ENCODE results near the gene AKNA. TPM values are rescaled to one million over a fixed set of nuclear protein-coding genes. Genes with fewer than 3 reads are reported as not detected.

The AKNA gene, protein sequence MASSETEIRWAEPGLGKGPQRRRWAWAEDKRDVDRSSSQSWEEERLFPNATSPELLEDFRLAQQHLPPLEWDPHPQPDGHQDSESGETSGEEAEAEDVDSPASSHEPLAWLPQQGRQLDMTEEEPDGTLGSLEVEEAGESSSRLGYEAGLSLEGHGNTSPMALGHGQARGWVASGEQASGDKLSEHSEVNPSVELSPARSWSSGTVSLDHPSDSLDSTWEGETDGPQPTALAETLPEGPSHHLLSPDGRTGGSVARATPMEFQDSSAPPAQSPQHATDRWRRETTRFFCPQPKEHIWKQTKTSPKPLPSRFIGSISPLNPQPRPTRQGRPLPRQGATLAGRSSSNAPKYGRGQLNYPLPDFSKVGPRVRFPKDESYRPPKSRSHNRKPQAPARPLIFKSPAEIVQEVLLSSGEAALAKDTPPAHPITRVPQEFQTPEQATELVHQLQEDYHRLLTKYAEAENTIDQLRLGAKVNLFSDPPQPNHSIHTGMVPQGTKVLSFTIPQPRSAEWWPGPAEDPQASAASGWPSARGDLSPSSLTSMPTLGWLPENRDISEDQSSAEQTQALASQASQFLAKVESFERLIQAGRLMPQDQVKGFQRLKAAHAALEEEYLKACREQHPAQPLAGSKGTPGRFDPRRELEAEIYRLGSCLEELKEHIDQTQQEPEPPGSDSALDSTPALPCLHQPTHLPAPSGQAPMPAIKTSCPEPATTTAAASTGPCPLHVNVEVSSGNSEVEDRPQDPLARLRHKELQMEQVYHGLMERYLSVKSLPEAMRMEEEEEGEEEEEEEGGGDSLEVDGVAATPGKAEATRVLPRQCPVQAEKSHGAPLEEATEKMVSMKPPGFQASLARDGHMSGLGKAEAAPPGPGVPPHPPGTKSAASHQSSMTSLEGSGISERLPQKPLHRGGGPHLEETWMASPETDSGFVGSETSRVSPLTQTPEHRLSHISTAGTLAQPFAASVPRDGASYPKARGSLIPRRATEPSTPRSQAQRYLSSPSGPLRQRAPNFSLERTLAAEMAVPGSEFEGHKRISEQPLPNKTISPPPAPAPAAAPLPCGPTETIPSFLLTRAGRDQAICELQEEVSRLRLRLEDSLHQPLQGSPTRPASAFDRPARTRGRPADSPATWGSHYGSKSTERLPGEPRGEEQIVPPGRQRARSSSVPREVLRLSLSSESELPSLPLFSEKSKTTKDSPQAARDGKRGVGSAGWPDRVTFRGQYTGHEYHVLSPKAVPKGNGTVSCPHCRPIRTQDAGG (N-terminal part only)
- 8.4 TPM for total RNA-seq
- polyA plus RNA-seq (ENCODE audit: insufficient read depth in 1 of 8, insufficient read length in 8 of 8, low replicate concordance in 1 of 8): 10 to 100 TPM in 5 of 8 donors, 1 to 10 TPM in 3; 7.0 to 14.6 (median 10.2) TPM
- long read RNA-seq, donor 1: 0 reads
- long read RNA-seq, donor 2: 0 reads
- long read RNA-seq, donor 3: 0 reads
- long read RNA-seq, donor 4: 0 reads
- long read RNA-seq, donor 5, full-length matches to known transcripts: 3 of 3 reads
- long read RNA-seq, donor 5, partial matches to known transcripts: 0 of 3 reads
- long read RNA-seq, donor 5, other reads (novel, unspliced or antisense): 0 of 3 reads
- long read RNA-seq, donor 6: 0 reads
- long read RNA-seq, donor 7: 0 reads
- long read RNA-seq, donor 8: 0 reads
- long read RNA-seq, donor 9: 0 reads
- long read RNA-seq, donor 10: 0 reads
- long read RNA-seq, donor 11: 0 reads

DNA sequence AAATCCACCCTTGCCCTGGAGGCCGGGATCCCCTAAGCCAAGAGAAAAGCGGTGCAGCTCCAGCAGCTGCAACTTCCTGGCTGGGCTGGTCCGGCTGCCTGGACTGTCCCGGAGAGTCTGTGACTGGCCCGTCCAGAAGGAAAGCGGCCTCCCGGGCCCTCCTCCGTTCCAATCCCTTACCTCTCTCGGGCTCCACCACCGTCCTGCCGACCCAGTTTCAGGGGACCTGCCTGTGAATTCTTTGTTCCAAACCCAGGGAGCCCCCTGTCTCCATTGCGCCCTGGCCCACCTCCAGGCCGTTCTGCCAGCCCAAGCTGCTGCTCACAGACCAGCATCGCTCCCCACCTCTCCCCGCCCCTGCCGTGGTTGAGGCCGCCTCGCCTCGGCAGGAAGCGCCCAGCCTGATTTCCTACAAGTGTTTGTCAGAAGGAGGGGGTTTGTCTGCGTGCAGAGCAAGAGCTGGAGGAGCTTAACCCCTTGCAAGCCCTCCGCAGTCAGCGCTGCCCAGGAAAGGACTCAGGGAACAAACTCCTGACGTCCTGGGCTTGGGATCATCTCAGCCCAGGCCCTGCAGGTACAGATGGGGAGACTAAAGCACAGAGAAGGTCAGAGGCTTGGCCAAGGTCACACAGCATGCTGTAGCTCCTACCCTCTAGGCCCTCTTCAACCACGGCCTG, at the start of gene AKNA:
Gene AKNA, minus strand, starts transcription at position 303 of the 677 bp plus-strand sequence. CDS start 6,649 bp downstream, outside the sequence.
- Histone ChIP-seq H3K27me3 (ENCODE audit: control insufficient read depth, insufficient read depth, low read length) (no peaks in the 10 kb centered on the region), H3K4me3 (ENCODE audit: low read length) (peak within 1 kb of the TSS; percentile 69), H3K4me1 (ENCODE audit: control insufficient read depth, insufficient read depth, low read length) (peaks cover 70% of the 10 kb centered on the region), H3K36me3 (ENCODE audit: control insufficient read depth, insufficient read depth, low read length) (peaks cover 1% of the 10 kb centered on the region), H3K27ac (ENCODE audit: low read length) (peak within 1 kb of the TSS; percentile 98), H3K9me3 (replicated peaks; ENCODE audit: control insufficient read depth, low read depth, low read length) (no peaks in the 10 kb centered on the region)
- WGBS (ENCODE audit: insufficient coverage): under 1% methylated on average over 18 of the region's 25 CpGs
- DNase-seq: peak; percentile 94

DNA sequence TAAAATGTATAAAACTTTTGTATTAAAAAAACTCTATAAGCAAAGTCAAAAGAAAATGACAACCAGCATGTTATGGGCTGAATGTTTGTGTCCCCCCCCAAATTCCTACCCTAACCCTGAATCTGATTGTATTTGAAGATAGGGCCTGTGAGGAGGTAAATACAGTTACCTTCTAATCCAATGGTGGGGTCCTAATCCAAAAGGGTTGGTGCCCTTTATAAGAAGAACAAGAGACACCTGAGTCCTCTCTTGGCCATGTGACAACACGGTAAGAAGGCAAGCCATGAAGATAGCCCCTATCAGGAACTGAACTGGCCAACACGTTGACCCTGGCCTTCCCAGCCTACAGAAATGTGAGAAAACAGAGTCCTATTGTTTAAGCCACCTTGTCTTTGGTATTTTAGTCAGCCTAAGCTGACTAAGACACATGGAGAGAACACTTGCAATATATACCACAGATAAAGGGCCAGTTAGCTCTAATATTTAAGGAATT, 49.7 kb upstream of the AKNA start:
- H3K4me3 ChIP-seq (ENCODE audit: low read length): no peak overlapping the region
- no peaks in the 10 kb centered on the region for H3K9me3 ChIP-seq (replicated peaks; ENCODE audit: control insufficient read depth, low read depth, low read length)
- no peaks in the 10 kb centered on the region for H3K4me1 ChIP-seq (ENCODE audit: control insufficient read depth, insufficient read depth, low read length)
- no peaks in the 10 kb centered on the region for H3K36me3 ChIP-seq (ENCODE audit: control insufficient read depth, insufficient read depth, low read length)
- WGBS (ENCODE audit: insufficient coverage): 65% methylated on average over 2 of the region's 2 CpGs
- no peak overlapping the region for H3K27ac ChIP-seq (ENCODE audit: low read length)
- DNase-seq: no peak
- H3K27me3 ChIP-seq (ENCODE audit: control insufficient read depth, insufficient read depth, low read length): no peaks in the 10 kb centered on the region

DNA sequence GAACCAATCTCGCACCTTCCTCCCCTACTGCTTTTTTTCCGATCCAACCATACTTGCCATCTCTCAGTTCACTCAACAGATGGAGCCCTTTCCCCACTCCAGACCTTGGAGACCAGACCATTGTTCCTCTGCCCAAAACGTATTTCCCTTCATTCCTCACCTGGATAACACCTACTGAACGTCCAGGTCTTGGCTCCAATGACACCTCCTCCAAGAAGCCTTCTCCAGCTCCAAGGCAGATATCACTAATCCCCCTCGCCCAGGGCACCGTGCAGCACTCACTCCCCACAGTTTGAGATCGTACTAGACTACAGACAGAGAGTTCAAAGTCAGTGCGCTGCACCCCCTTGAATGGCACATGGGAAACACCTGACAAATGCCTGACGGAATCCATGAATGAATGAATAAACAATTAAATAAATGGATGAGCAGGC, 47.1 kb upstream of the AKNA start:
- no peaks in the 10 kb centered on the region for H3K9me3 ChIP-seq (replicated peaks; ENCODE audit: control insufficient read depth, low read depth, low read length)
- no peaks in the 10 kb centered on the region for H3K36me3 ChIP-seq (ENCODE audit: control insufficient read depth, insufficient read depth, low read length)
- no peaks in the 10 kb centered on the region for H3K4me1 ChIP-seq (ENCODE audit: control insufficient read depth, insufficient read depth, low read length)
- H3K27ac ChIP-seq (ENCODE audit: low read length): no peak overlapping the region
- DNase-seq: peak; percentile 43
- no peak overlapping the region for H3K4me3 ChIP-seq (ENCODE audit: low read length)
- WGBS (ENCODE audit: insufficient coverage): 25% methylated on average over 5 of the region's 9 CpGs
- H3K27me3 ChIP-seq (ENCODE audit: control insufficient read depth, insufficient read depth, low read length): no peaks in the 10 kb centered on the region

DNA sequence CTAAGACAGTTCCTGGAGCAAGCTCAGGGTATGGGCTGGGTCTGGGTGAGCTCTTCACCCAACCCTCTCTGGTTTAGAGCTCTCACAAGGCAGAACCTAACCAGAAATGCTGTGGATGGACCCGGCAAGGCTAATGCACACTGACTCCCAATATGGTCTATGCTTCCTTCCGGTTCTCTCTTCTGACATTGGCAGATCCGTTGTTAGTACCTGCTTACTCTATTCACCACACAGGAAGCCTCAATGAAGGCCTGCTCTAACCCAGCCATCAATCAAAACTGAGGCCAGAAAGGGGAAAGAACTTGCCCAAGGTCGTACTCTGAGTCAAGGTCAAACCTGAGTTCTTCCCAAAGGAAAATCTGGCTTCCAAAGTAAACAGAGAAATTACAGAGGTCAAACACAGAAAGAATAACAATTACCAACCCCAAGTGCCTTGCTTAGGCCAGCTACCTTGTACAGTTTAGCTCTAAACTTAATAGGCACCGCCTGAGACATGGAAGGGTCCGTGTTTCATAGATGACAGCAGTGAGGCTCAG, 46.0 kb upstream of the AKNA start:
- no peak overlapping the region for H3K27ac ChIP-seq (ENCODE audit: low read length)
- H3K36me3 ChIP-seq (ENCODE audit: control insufficient read depth, insufficient read depth, low read length): no peaks in the 10 kb centered on the region
- no peak overlapping the region for H3K4me3 ChIP-seq (ENCODE audit: low read length)
- no peaks in the 10 kb centered on the region for H3K27me3 ChIP-seq (ENCODE audit: control insufficient read depth, insufficient read depth, low read length)
- no peaks in the 10 kb centered on the region for H3K9me3 ChIP-seq (replicated peaks; ENCODE audit: control insufficient read depth, low read depth, low read length)
- 83% methylated on average over 4 of the region's 6 CpGs for WGBS (ENCODE audit: insufficient coverage)
- no peak for DNase-seq
- H3K4me1 ChIP-seq (ENCODE audit: control insufficient read depth, insufficient read depth, low read length): no peaks in the 10 kb centered on the region

DNA sequence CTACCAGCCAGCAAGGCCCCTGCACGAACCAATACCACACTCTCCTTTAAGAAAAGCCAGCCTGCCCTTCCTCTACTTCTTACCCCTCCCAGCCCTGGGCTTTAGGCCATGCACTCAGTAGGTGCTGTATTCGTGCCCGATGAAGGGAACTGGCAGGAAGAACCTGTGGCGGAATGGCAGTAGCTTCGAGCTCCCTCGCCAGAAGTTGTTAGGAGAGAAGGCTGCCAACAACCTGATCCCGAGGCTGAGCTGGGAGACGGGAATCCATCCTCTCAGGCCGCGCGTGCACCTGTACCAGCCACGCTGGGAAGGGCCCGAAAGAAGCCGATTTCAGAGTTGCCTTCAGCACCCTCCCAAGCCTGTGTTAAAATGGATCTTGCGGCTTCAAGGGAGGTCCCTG, 45.3 kb upstream of the AKNA start:
- H3K36me3 ChIP-seq (ENCODE audit: control insufficient read depth, insufficient read depth, low read length): no peaks in the 10 kb centered on the region
- DNase-seq: no peak
- no peak overlapping the region for H3K4me3 ChIP-seq (ENCODE audit: low read length)
- peaks cover 2% of the 10 kb centered on the region for H3K4me1 ChIP-seq (ENCODE audit: control insufficient read depth, insufficient read depth, low read length)
- H3K9me3 ChIP-seq (replicated peaks; ENCODE audit: control insufficient read depth, low read depth, low read length): no peaks in the 10 kb centered on the region
- H3K27ac ChIP-seq (ENCODE audit: low read length): no peak overlapping the region
- 68% methylated on average over 7 of the region's 15 CpGs for whole genome bisulfite sequencing (ENCODE audit: insufficient coverage)
- no peaks in the 10 kb centered on the region for H3K27me3 ChIP-seq (ENCODE audit: control insufficient read depth, insufficient read depth, low read length)

DNA sequence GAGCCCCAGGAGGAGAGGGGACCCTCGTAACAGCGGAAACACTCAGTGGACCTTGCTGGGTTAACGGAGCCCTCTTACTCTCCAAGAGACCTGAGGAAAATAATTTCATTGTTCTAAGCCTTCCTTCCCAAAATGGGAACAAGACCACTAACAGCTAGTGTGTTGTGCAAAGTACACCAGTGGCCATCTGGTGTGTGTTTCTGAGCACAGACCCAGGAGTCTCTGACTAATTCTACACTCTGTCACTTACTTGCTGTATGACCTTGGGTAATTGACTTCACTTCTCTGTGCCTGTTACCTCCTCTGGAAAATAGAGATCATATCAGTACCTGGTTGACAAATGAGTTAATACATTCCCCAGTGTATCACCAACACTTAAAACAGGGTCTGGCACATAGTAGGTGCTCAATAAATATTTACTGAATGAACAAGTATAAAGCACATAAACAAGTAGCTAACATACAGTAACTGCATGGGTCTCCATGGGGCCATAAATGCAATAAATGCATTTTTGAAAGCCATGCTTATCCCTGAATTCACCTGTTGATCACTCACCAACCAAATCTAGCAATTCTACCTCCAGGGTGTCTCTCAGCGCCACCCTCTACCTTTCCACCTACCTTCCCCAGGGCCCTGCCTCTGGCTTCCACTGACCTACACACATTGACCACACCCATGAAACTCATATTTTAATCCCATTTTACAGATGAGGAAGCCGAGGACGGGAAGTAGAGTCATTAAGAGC, 44.7 kb upstream of the AKNA start:
- Histone ChIP-seq H3K9me3 (replicated peaks; ENCODE audit: control insufficient read depth, low read depth, low read length) (no peaks in the 10 kb centered on the region), H3K4me1 (ENCODE audit: control insufficient read depth, insufficient read depth, low read length) (peaks cover 2% of the 10 kb centered on the region), H3K27ac (ENCODE audit: low read length) (no peak overlapping the region), H3K4me3 (ENCODE audit: low read length) (no peak overlapping the region), H3K27me3 (ENCODE audit: control insufficient read depth, insufficient read depth, low read length) (no peaks in the 10 kb centered on the region), H3K36me3 (ENCODE audit: control insufficient read depth, insufficient read depth, low read length) (no peaks in the 10 kb centered on the region)
- DNase-seq: no peak
- WGBS (ENCODE audit: insufficient coverage): 61% methylated on average over 3 of the region's 6 CpGs

DNA sequence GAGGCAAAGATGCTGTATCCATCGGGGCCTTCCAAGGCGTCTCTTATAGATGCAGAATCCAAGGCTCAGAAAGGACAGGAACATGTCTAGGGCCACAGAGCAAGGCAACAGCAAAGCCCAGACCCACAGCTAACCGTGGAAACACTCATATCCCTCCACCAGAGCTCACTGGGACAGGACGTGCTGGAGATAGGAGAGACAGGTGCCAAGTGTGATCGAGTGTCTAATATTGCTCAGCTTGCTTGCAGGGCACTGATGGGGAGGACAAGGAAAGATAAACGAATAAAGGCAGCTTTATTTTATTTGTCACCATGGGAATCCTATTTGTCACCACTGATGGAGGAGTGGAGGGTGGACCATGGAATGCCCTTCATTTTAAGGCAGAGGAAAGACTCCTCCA, 44.0 kb upstream of the AKNA start:
- H3K4me1 ChIP-seq (ENCODE audit: control insufficient read depth, insufficient read depth, low read length): peaks cover 2% of the 10 kb centered on the region
- H3K9me3 ChIP-seq (replicated peaks; ENCODE audit: control insufficient read depth, low read depth, low read length): no peaks in the 10 kb centered on the region
- H3K27ac ChIP-seq (ENCODE audit: low read length): no peak overlapping the region
- no peaks in the 10 kb centered on the region for H3K36me3 ChIP-seq (ENCODE audit: control insufficient read depth, insufficient read depth, low read length)
- WGBS (ENCODE audit: insufficient coverage): 92% methylated on average over 4 of the region's 6 CpGs
- H3K4me3 ChIP-seq (ENCODE audit: low read length): no peak overlapping the region
- no peak for DNase-seq
- H3K27me3 ChIP-seq (ENCODE audit: control insufficient read depth, insufficient read depth, low read length): no peaks in the 10 kb centered on the region

DNA sequence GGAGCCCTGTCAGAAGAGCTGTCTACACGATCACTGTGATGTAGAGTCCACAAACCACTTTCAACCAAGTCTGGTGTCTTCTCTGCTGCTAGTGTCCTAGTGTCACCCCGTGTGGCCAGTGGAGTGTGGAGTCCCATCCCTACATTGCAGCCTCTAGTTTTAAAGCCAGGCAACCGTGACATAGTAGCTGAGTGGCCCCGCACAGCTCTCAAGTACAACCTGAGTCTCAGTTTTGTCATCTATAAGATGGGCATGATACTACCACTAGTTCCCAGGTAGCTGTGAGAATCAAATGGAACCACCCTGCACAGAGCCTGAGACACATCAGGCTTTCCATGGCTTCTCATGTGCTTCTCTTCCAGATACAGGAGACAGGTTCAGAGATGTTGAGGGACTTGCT, 43.2 kb upstream of the AKNA start:
- H3K27me3 ChIP-seq (ENCODE audit: control insufficient read depth, insufficient read depth, low read length): no peaks in the 10 kb centered on the region
- 81% methylated on average over 4 of the region's 4 CpGs for WGBS (ENCODE audit: insufficient coverage)

More for the DNA sequence above, 43.2 kb upstream of the AKNA start:
- no peak for DNase-seq
- H3K9me3 ChIP-seq (replicated peaks; ENCODE audit: control insufficient read depth, low read depth, low read length): no peaks in the 10 kb centered on the region
- H3K4me3 ChIP-seq (ENCODE audit: low read length): no peak overlapping the region
- no peak overlapping the region for H3K27ac ChIP-seq (ENCODE audit: low read length)
- H3K4me1 ChIP-seq (ENCODE audit: control insufficient read depth, insufficient read depth, low read length): peaks cover 2% of the 10 kb centered on the region
- H3K36me3 ChIP-seq (ENCODE audit: control insufficient read depth, insufficient read depth, low read length): no peaks in the 10 kb centered on the region
